Uterus (tissue), 4 donors: ENCODE results near the gene SOD3. TPM values are rescaled to one million over a fixed set of nuclear protein-coding genes. Genes with fewer than 3 reads are reported as not detected.

Experiments used
- DNase-seq, 2 donors: peaks; one replicate each; pipeline ENCODE4 v3.0.0-alpha.2; 2019 to 2020
- H3K27ac ChIP-seq, 2 donors: fragments of 200-600 bp; sonication (generic); 1 replicate in 1 of 2; 2 replicates in 1 of 2; pipeline ENCODE4 v1.5.1; 2016 to 2018
- H3K27me3 ChIP-seq, 2 donors: fragments of 200-600 bp; sonication (generic); one replicate each; pipeline ENCODE4 v1.5.1; 2018 to 2019; ENCODE audit warnings: control low read depth in 1 of 2
- H3K36me3 ChIP-seq, 2 donors: fragments of 200-600 bp; sonication (generic); one replicate each; pipeline ENCODE4 v1.5.1; 2019; ENCODE audit warnings: control low read depth in 1 of 2
- H3K4me1 ChIP-seq, 2 donors: fragments of 200-600 bp; sonication (generic); one replicate each; pipeline ENCODE4 v1.5.1; 2018 to 2019; ENCODE audit warnings: control low read depth in 1 of 2
- H3K4me3 ChIP-seq, 2 donors: fragments of 200-600 bp; sonication (generic); 1 replicate in 1 of 2; 2 replicates in 1 of 2; pipeline ENCODE4 v1.5.1; 2018 to 2019; ENCODE audit warnings: mild to moderate bottlenecking in 1 of 2
- H3K9me3 ChIP-seq, 2 donors: fragments of 200-600 bp; sonication (generic); one replicate each; pipeline ENCODE4 v1.5.1; 2019; ENCODE audit warnings: control low read depth in 1 of 2
- CTCF ChIP-seq, 4 experiments: fragments of 200-600 bp in 2 of 4; fragments of 450-650 bp in 2 of 4; sonication (generic) in 2 of 4; IDR thresholded peaks; one replicate each; pipeline ENCODE4 v1.5.1; 2016 to 2019; ENCODE audit warnings: antibody characterized with exemption in 4 of 4, mild to moderate bottlenecking in 2 of 4, moderate library complexity in 1 of 4
- POLR2A ChIP-seq, 2 donors: fragments of 450-650 bp; IDR thresholded peaks; one replicate each; pipeline ENCODE4 v1.6.1; 2016; ENCODE audit warnings: antibody characterized with exemption in 2 of 2, mild to moderate bottlenecking in 1 of 2, moderate library complexity in 1 of 2
- intact Hi-C: fragments of 100-400 bp; cut with DNase I; formaldehyde crosslinking; loops from one replicate; pipeline ENCODE4 v1.15.1; 2023; ENCODE audit warnings: low total_unique reads
- total RNA-seq, 4 donors: library from RNA; depleted of rRNA in 3 of 4; stranded (reverse); fragments of >200 nt in 3 of 4; gene quantifications; one replicate each; pipeline versions ENCODE4 v1.1.0 to v1.2.4, GENCODE V29; 2014 to 2023
- donor health status: DM: yes; HTN: yes; CAD: no.

SOD3 gene
- total RNA-seq, 4 donors from 2014 or later, result 34.4 to 78.6 (median 68.0) TPM

DNA sequence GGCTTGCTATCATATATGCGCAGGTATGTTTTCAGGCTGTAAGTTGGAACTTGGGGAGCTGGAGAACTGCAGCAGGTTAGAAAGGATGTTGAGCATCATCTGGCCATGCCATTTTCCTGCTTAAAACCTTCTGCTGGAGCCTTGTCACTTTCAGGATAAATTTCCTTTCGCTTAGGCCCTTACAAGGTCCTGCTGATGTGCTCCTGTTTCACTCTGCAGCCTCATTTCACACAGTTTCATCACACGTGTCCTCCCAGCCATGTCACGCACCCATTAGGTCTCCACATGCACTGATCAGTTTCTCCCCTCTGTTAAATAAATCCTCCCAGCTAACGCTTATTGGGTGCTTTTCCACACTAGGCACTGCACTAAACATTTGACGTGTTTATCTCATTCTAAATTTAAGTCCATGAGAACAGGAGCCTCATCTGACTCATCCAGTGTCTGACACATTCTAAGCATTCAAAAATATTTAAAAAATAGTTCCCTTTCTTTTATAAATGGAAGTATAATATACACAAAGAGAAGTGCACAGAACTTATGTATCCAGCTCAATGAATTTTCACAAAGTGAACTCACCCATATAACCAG lies 14.5 kb downstream of the SOD3 start:
- no peaks in the 10 kb centered on the region for H3K9me3 ChIP-seq
- intact Hi-C loops, result no loop called here
- DNase-seq, result no peak
- no peaks in the 10 kb centered on the region for H3K36me3 ChIP-seq
- H3K27ac ChIP-seq, result peak overlapping the region; percentile 48 to 63
- TF ChIP-seq POLR2A (IDR thresholded peaks at IDR 0.05), result no peak
- TF ChIP-seq CTCF (IDR thresholded peaks at IDR 0.05), result no peak
- H3K4me3 ChIP-seq, result no peak overlapping the region
- no peaks in the 10 kb centered on the region for H3K27me3 ChIP-seq
- H3K4me1 ChIP-seq, result peaks cover 0 to 3% of the 10 kb centered on the region in 2 donors

DNA sequence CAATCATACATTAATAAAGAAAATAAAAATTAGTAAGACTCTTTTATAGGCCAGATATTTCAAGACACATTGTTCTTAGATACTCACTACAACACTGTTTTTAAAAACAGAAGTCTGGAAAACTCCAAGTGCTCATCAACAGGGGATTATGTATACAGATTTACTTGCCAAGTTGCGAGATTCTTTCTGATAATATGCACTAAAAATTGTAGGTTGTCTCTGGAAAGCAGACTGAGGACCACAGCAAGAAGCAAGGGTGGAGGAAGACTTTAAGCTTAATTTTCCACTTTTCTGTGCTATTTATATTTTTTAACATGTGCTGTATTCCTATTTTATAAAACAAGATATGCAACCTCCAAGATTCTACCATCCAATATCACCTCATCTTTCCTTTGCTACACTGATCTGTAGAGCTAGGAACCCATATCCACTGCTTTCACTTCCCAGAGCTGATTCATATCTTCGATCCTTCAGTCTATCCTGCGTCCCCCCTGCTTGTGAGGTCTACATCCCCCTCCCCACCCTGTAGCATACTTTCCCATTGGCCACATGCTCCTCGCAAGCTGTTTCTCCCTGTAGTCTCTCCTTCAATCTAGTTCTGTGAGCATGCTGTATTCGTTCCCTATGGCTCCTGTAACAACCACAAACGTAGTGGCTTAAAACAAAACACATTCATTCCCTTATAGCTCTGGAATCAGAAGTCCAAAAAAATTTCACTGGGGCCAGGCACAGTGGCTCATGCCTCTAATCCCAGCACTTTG lies 15.7 kb downstream of the SOD3 start:
- Histone ChIP-seq H3K27me3 (no peaks in the 10 kb centered on the region), H3K4me3 (no peak overlapping the region), H3K36me3 (no peaks in the 10 kb centered on the region), H3K4me1 (peaks cover 0 to 3% of the 10 kb centered on the region in 2 donors), H3K9me3 (no peaks in the 10 kb centered on the region), H3K27ac (peak overlapping the region in 1 of 2 donors; percentile 63)
- TF ChIP-seq CTCF (IDR thresholded peaks at IDR 0.05), result no peak
- TF ChIP-seq POLR2A (IDR thresholded peaks at IDR 0.05), result no peak
- DNase-seq, result no peak
- intact Hi-C loops, result no loop called here

- Histone ChIP-seq H3K36me3 (no peaks in the 10 kb centered on the region), H3K4me3 (no peak overlapping the region), H3K27ac (no peak overlapping the region)
Observed at GRCh38 chr4:24813732-24814131, 18.4 kb downstream of the SOD3 start.

DNA sequence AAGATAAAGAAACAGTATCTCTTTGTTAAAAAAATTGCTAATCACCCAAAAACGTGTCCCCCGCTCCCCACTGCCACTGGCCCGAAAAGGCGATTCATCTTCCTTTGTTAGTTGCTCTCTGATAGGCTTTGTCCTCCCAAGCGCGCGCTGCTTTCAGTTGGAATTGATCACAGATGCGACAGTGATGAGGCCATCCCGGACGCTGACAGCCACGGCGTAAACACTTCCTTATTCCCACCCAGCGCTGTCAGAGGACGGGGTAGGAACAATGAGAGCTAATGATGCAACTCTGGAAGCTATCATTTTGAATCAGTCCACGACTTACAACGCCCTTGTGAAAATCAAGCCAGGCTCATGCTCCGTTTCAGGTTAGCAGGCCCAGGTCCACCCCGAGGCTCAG lies 21.4 kb downstream of the SOD3 start:
- Histone ChIP-seq H3K36me3 (no peaks in the 10 kb centered on the region), H3K9me3 (no peaks in the 10 kb centered on the region), H3K27ac (no peak overlapping the region), H3K4me3 (no peak overlapping the region), H3K4me1 (no peaks in the 10 kb centered on the region), H3K27me3 (no peaks in the 10 kb centered on the region)
- no peak for DNase-seq
- intact Hi-C loops, result no loop called here
- no peak for TF ChIP-seq CTCF (IDR thresholded peaks at IDR 0.05)
- no peak for TF ChIP-seq POLR2A (IDR thresholded peaks at IDR 0.05)

More at GRCh38 chr4:24813732-24814131, 18.4 kb downstream of the SOD3 start:
- no peak for TF ChIP-seq POLR2A (IDR thresholded peaks at IDR 0.05)
- no peak for TF ChIP-seq CTCF (IDR thresholded peaks at IDR 0.05)
- Histone ChIP-seq H3K9me3 (no peaks in the 10 kb centered on the region), H3K27me3 (no peaks in the 10 kb centered on the region), H3K4me1 (no peaks in the 10 kb centered on the region)
- DNase-seq, result no peak
- intact Hi-C loops, result no loop called here

GRCh38 chr4:24820541-24820940 lies 25.2 kb downstream of the SOD3 start:
- Histone ChIP-seq H3K4me3 (no peak overlapping the region), H3K36me3 (no peaks in the 10 kb centered on the region), H3K4me1 (no peaks in the 10 kb centered on the region), H3K27ac (no peak overlapping the region), H3K9me3 (no peaks in the 10 kb centered on the region), H3K27me3 (no peaks in the 10 kb centered on the region)
- TF ChIP-seq POLR2A (IDR thresholded peaks at IDR 0.05) (no peak), CTCF (IDR thresholded peaks at IDR 0.05) (no peak)
- no peak for DNase-seq
- intact Hi-C loops, result no loop called here
